Measurements from ENCODE around the gene LRRC34.

DNA sequence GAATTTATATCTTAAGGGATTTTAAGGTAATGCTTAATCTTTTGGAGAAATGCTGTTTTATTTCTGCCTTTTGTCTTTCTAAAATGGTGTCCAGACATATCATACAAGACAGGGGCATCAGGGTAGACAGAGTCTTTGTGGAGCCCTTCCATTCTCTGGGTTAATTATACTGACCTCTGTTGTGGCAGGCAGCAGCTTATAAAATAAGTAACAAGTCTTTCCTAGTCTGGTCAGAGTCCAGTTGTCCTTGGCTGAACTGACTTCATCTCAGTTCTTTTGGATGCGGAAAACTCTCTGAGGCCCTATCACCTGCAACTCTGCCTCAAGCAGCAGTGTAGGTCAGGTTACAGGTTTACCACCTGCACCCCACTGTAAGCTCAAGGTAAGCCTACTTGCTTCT is 20.3 kb downstream of the LRRC34 start:
- TF ChIP-seq POLR2A (IDR thresholded peaks at IDR 0.05), result no peak
- TF ChIP-seq, protein P1, sequence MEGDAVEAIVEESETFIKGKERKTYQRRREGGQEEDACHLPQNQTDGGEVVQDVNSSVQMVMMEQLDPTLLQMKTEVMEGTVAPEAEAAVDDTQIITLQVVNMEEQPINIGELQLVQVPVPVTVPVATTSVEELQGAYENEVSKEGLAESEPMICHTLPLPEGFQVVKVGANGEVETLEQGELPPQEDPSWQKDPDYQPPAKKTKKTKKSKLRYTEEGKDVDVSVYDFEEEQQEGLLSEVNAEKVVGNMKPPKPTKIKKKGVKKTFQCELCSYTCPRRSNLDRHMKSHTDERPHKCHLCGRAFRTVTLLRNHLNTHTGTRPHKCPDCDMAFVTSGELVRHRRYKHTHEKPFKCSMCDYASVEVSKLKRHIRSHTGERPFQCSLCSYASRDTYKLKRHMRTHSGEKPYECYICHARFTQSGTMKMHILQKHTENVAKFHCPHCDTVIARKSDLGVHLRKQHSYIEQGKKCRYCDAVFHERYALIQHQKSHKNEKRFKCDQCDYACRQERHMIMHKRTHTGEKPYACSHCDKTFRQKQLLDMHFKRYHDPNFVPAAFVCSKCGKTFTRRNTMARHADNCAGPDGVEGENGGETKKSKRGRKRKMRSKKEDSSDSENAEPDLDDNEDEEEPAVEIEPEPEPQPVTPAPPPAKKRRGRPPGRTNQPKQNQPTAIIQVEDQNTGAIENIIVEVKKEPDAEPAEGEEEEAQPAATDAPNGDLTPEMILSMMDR (IDR thresholded peaks at IDR 0.05), result no peak

Data from heart left ventricle (tissue), 13 donors.